Mucosa of descending colon (tissue), 3 donors: ENCODE measurements around the gene BMAL1. TPM values are rescaled to one million over a fixed set of nuclear protein-coding genes. Genes with fewer than 3 reads are reported as not detected.
"Not testable (repeated sequence)": the region's sequence is repeated elsewhere in the genome, so short reads cannot be mapped to it uniquely, and the experiment has no call there.

Source experiments
- ATAC-seq: fragments of 200-7000 bp; cut with Tn5 transposase; one replicate; pipeline ENCODE4 v1.9.1; 2020; ENCODE audit warnings: mild to moderate bottlenecking, moderate library complexity
- DNase-seq, 3 donors: peaks; one replicate each; pipeline ENCODE4 v3.0.0-alpha.2; 2020
- H3K36me3 ChIP-seq: fragments of 200-600 bp; one replicate; pipeline ENCODE4 v1.8.0; 2021; ENCODE audit warnings: low read depth, mild to moderate bottlenecking
- H3K4me1 ChIP-seq: fragments of 200-600 bp; one replicate; pipeline ENCODE4 v1.8.0; 2021; ENCODE audit warnings: low read depth, mild to moderate bottlenecking
- H3K4me3 ChIP-seq: fragments of 200-600 bp; one replicate; pipeline ENCODE4 v1.8.0; 2021; ENCODE audit warnings: mild to moderate bottlenecking
- H3K9me3 ChIP-seq: fragments of 200-600 bp; one replicate; pipeline ENCODE4 v1.8.0; 2021; ENCODE audit warnings: mild to moderate bottlenecking
- intact Hi-C, 2 donors: fragments of 100-400 bp; cut with DNase I in 1 of 2; cut with micrococcal nuclease in 1 of 2; formaldehyde crosslinking; loops; one replicate each; pipeline versions ENCODE4 v1.11.0 to v1.11.1; 2022; cut with DNase I, micrococcal nuclease
- total RNA-seq, 3 donors: library from RNA; stranded (reverse); fragmentation: NEBNext Ultra II Directional in 2 of 3; extraction: Animal tissue kit (Norgen Biotek cat#: 25700) in 2 of 3; gene quantifications; one replicate each; pipeline versions ENCODE4 v1.2.1 to v1.2.4, GENCODE V29; 2021 to 2023
- TF ChIP-seq, protein P1 (sequence below): fragments of 200-600 bp; IDR thresholded peaks from one replicate; pipeline ENCODE4 v1.8.0; 2022; ENCODE audit warnings: antibody characterized with exemption, mild to moderate bottlenecking
- donor health status: DM: no; HTN: no; CAD: no; lungs with moderate emphysema.
- donor health status: DM: no; HTN: no; CAD: no.
- donor health status: DM: no; HTN: yes; CAD: no.

BMAL1 gene
- total RNA-seq, 3 donors from 2014 or later = 26.6 to 40.1 (median 29.8) TPM

- no peak overlapping the region for H3K4me3 ChIP-seq
- no peaks in the 10 kb centered on the region for H3K4me1 ChIP-seq
- TF ChIP-seq, protein P1, sequence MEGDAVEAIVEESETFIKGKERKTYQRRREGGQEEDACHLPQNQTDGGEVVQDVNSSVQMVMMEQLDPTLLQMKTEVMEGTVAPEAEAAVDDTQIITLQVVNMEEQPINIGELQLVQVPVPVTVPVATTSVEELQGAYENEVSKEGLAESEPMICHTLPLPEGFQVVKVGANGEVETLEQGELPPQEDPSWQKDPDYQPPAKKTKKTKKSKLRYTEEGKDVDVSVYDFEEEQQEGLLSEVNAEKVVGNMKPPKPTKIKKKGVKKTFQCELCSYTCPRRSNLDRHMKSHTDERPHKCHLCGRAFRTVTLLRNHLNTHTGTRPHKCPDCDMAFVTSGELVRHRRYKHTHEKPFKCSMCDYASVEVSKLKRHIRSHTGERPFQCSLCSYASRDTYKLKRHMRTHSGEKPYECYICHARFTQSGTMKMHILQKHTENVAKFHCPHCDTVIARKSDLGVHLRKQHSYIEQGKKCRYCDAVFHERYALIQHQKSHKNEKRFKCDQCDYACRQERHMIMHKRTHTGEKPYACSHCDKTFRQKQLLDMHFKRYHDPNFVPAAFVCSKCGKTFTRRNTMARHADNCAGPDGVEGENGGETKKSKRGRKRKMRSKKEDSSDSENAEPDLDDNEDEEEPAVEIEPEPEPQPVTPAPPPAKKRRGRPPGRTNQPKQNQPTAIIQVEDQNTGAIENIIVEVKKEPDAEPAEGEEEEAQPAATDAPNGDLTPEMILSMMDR = no peak
- DNase-seq = no peak
- intact Hi-C loops = no loop called here
- no peaks in the 10 kb centered on the region for H3K9me3 ChIP-seq
- no peaks in the 10 kb centered on the region for H3K36me3 ChIP-seq
- no peak for ATAC-seq
These were observed 29.8 kb upstream of the BMAL1 start for GRCh38 chr11:13247606-13248296.

DNA sequence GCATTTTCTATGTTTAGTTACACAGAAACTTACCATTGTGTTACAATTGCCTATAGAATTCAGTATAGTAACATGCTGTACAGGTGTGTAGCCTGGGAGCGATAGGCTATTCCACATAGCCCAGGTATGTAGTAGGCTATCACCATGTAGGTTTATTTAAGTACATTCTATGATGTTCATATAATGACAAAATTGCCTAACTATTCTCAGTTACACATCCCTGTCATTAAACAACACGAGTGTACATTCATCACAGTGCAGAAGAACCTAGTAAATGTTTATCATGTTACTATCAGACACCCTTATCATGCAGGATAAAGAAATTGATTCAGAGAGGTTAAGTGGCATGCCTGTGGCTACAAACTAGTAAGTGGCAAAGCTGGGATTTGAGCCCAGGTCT, 28.4 kb upstream of the BMAL1 start:
- H3K4me3 ChIP-seq = no peak overlapping the region
- TF ChIP-seq, protein P1 = no peak
- H3K36me3 ChIP-seq = no peaks in the 10 kb centered on the region
- intact Hi-C loops = no loop called here
- no peak for DNase-seq
- no peaks in the 10 kb centered on the region for H3K4me1 ChIP-seq
- H3K9me3 ChIP-seq = no peaks in the 10 kb centered on the region
- no peak for ATAC-seq

DNA sequence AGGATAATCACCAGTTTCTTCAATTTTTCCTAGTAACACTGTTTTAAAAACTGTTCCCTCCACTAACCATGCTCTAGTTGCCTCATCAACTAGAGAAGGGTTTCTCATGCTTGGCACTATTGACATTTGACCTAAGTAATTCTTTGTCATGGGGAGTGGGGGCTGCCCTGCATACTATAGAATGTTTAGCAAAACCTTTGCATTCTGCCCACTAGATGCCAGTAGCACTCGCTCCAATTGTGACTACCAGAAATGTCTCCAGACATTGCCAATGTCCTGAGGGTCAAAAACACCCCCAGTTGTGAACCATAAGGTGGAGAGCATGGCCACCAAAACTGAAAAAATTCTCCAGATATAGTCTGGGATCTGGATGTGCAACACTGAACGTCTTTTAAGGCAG, 27.6 kb upstream of the BMAL1 start:
- H3K36me3 ChIP-seq = no peaks in the 10 kb centered on the region
- H3K9me3 ChIP-seq = no peaks in the 10 kb centered on the region
- H3K4me3 ChIP-seq = no peak overlapping the region
- DNase-seq (no peak), ATAC-seq (no peak)
- intact Hi-C loops = no loop called here
- no peaks in the 10 kb centered on the region for H3K4me1 ChIP-seq
- TF ChIP-seq, protein P1 = no peak

DNA sequence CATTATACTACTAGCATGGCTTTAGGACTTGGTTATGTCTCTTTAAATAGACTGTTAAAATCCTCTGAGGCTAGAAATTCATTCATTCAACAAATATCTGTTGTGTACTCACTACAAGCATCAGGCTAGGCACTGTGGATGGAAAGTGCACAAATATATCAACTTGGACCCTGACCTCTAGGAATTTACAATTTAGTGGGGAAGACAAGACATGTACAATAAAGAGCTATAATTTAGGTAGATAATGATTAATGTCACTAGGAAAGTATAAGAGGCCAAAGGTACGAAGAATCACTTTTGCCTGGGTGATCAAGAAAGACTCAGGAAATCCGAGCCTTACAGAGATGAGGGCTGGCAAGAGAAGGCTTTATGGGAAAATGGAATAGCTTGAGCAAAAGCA, 25.6 kb upstream of the BMAL1 start:
- TF ChIP-seq, protein P1 = no peak
- DNase-seq (no peak), ATAC-seq (peak; percentile 16)
- no peak overlapping the region for H3K4me3 ChIP-seq
- H3K36me3 ChIP-seq = no peaks in the 10 kb centered on the region
- intact Hi-C loops = no loop called here
- H3K9me3 ChIP-seq = no peaks in the 10 kb centered on the region
- no peaks in the 10 kb centered on the region for H3K4me1 ChIP-seq

DNA sequence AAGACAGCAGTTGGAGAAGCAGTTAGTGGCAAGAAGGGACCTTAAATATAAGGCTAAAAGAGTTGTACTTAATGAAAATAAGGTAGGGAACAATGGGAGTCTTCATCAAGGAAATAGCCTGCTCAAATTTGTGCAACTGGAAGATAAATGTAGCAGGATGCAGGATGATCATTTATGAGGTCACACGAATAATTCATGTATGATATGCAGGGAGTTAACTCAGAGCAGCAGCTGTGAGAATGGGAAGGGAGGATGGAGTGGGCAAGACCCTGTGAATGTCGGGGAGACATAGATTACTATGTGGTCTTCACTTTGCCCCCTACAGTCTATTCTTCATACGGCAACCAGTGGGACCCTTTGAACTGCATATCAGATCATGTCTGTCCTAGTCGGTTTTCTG, 25.2 kb upstream of the BMAL1 start:
- intact Hi-C loops = no loop called here
- TF ChIP-seq, protein P1 = no peak
- Histone ChIP-seq H3K9me3 (no peaks in the 10 kb centered on the region), H3K4me3 (no peak overlapping the region), H3K4me1 (no peaks in the 10 kb centered on the region), H3K36me3 (no peaks in the 10 kb centered on the region)
- DNase-seq (no peak), ATAC-seq (no peak)

GRCh38 chr11:13256216-13256615, 21.4 kb upstream of the BMAL1 start:
- TF ChIP-seq, protein P1 = no peak
- no peak for ATAC-seq
- intact Hi-C loops = no loop called here

GRCh38 chr11:13258061-13258460, 19.5 kb upstream of the BMAL1 start:
- DNase-seq, intact Hi-C loops, H3K4me3 ChIP-seq, ATAC-seq, H3K36me3 ChIP-seq, H3K9me3 ChIP-seq: not testable (repeated sequence)
- H3K4me1 ChIP-seq = peaks cover 14% of the 10 kb centered on the region

More at GRCh38 chr11:13256216-13256615, 21.4 kb upstream of the BMAL1 start:
- Histone ChIP-seq H3K36me3 (no peaks in the 10 kb centered on the region), H3K9me3 (no peaks in the 10 kb centered on the region), H3K4me3 (no peak overlapping the region), H3K4me1 (peaks cover 11% of the 10 kb centered on the region)
- DNase-seq = no peak
